ENCODE data around the gene ILF3. TPM values are rescaled to one million over a fixed set of nuclear protein-coding genes. Genes with fewer than 3 reads are reported as not detected.

ILF3 gene
- total RNA-seq, 1 donor from 2014 or later: 524 TPM

GRCh38 chr19:10679743-10680142, 25.6 kb downstream of the ILF3 start:
- Mint-ChIP-seq H3K4me1 (ENCODE audit: unreplicated experiment) (no peaks in the 10 kb centered on the region), H3K27ac (no peak overlapping the region), H3K36me3 (peaks cover 15% of the 10 kb centered on the region), H3K4me3 (no peak overlapping the region), H3K9me3 (no peaks in the 10 kb centered on the region), H3K27me3 (no peaks in the 10 kb centered on the region)
- no peak for TF ChIP-seq CTCF (conservative IDR thresholded peaks at IDR 0.05)
- DNase-seq (ENCODE audit: extremely low spot score, unreplicated experiment): no peak

GRCh38 chr19:10680545-10681135, 26.5 kb downstream of the ILF3 start:
- Mint-ChIP-seq H3K27me3 (no peaks in the 10 kb centered on the region), H3K4me1 (ENCODE audit: unreplicated experiment) (no peaks in the 10 kb centered on the region), H3K36me3 (peaks cover 12% of the 10 kb centered on the region), H3K27ac (no peak overlapping the region), H3K4me3 (no peak overlapping the region), H3K9me3 (no peaks in the 10 kb centered on the region)
- TF ChIP-seq CTCF (conservative IDR thresholded peaks at IDR 0.05): no peak
- no peak for DNase-seq (ENCODE audit: extremely low spot score, unreplicated experiment)

DNA sequence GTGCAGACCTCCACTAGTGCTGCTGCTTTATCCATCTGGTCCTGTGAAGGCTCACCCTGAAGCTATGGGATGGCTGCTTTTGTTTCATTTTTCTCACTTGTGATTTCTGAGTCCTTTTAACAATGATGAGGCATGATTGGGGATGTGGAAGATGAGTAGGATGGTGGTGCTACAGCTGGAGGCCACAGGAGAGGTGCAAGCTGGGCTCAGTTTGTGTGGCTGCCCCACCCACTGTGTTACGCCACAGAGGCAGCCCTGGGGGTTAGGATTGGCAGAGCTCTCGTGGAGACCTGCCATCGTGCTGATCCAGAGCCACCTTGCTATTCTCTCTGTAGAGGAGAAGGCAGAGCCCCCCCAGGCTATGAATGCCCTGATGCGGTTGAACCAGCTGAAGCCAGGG, 27.5 kb downstream of the ILF3 start:
- no peaks in the 10 kb centered on the region for H3K27me3 Mint-ChIP-seq
- no peak overlapping the region for H3K4me3 Mint-ChIP-seq
- no peak for DNase-seq (ENCODE audit: extremely low spot score, unreplicated experiment)
- no peak for TF ChIP-seq CTCF (conservative IDR thresholded peaks at IDR 0.05)
- peaks cover 12% of the 10 kb centered on the region for H3K36me3 Mint-ChIP-seq
- no peaks in the 10 kb centered on the region for H3K9me3 Mint-ChIP-seq
- no peaks in the 10 kb centered on the region for H3K4me1 Mint-ChIP-seq (ENCODE audit: unreplicated experiment)
- no peak overlapping the region for H3K27ac Mint-ChIP-seq

GRCh38 chr19:10682397-10683063, 28.4 kb downstream of the ILF3 start:
- H3K4me3 Mint-ChIP-seq: no peak overlapping the region
- peaks cover 8% of the 10 kb centered on the region for H3K36me3 Mint-ChIP-seq
- no peak overlapping the region for H3K27ac Mint-ChIP-seq
- no peaks in the 10 kb centered on the region for H3K27me3 Mint-ChIP-seq
- H3K4me1 Mint-ChIP-seq (ENCODE audit: unreplicated experiment): no peaks in the 10 kb centered on the region
- TF ChIP-seq CTCF (conservative IDR thresholded peaks at IDR 0.05): no peak
- no peak for DNase-seq (ENCODE audit: extremely low spot score, unreplicated experiment)
- no peaks in the 10 kb centered on the region for H3K9me3 Mint-ChIP-seq

GRCh38 chr19:10683064-10683426, 28.9 kb downstream of the ILF3 start:
- no peak overlapping the region for H3K4me3 Mint-ChIP-seq
- TF ChIP-seq CTCF (conservative IDR thresholded peaks at IDR 0.05): no peak
- no peaks in the 10 kb centered on the region for H3K9me3 Mint-ChIP-seq
- no peak overlapping the region for H3K27ac Mint-ChIP-seq
- H3K36me3 Mint-ChIP-seq: peaks cover 8% of the 10 kb centered on the region
- H3K4me1 Mint-ChIP-seq (ENCODE audit: unreplicated experiment): no peaks in the 10 kb centered on the region
- DNase-seq (ENCODE audit: extremely low spot score, unreplicated experiment): no peak
- H3K27me3 Mint-ChIP-seq: no peaks in the 10 kb centered on the region
